Endothelial cell of umbilical vein (primary cell): ENCODE results near the gene NOXA1. TPM values are rescaled to one million over a fixed set of nuclear protein-coding genes. Genes with fewer than 3 reads are reported as not detected.
A peak's percentile ranks its signal among the peaks of the same experiment; 100 is the strongest.

Experiments
- BruUV-seq: library from RNA; stranded (reverse); fragments of 400-500 nt; replicated peaks from 2 replicates; lab custom pipeline; 2021; lab: Mats Ljungman, UMichigan
- CTCF ChIA-PET: fragments of 300-600, 350-600 bp; sonication (Branson Sonifier 250); formaldehyde crosslinking; loops from one replicate; lab custom pipeline; 2021; ENCODE audit warnings: antibody characterized with exemption, inconsistent platforms; lab: Charles Lee
- POLR2A ChIA-PET: fragments of 300-600, 350-600 bp; sonication (Branson Sonifier 250); formaldehyde crosslinking; loops from one replicate; lab custom pipeline; 2021; ENCODE audit warnings: antibody characterized with exemption, inconsistent platforms; lab: Charles Lee
- DNase-seq: peaks from one replicate; pipeline ENCODE4 v3.0.0-alpha.2; 2011; ENCODE audit warnings: low read depth, low spot score
- FAIRE-seq: peaks from 2 replicates; lab custom pipeline; 2011; peaks lifted over from hg19 to GRCh38; lab: Jason Lieb, UNC
- H2AFZ ChIP-seq: 2 replicates; pipeline ENCODE4 v1.6.0; 2012; ENCODE audit warnings: low read depth, low read length, control low read depth, inconsistent platforms
- H3K27ac ChIP-seq: 2 replicates; pipeline ENCODE4 v1.5.1; 2011; ENCODE audit warnings: low read depth, mild to moderate bottlenecking, control low read depth, low read length, moderate library complexity; ENCODE audit not compliant: insufficient read depth
- H3K27me3 ChIP-seq, 2 experiments: 2 replicates each; pipeline versions ENCODE4 v1.6.0 to v1.6.1; 2011; ENCODE audit warnings: low read length in 2 of 2, mixed read lengths in 1 of 2; ENCODE audit not compliant: control insufficient read depth in 2 of 2, insufficient read depth in 2 of 2
- H3K36me3 ChIP-seq, 2 experiments: 2 replicates in 1 of 2; 3 replicates in 1 of 2; pipeline ENCODE4 v1.5.1; 2011; ENCODE audit warnings: low read length in 2 of 2, mild to moderate bottlenecking in 1 of 2, moderate library complexity in 1 of 2; ENCODE audit not compliant: control insufficient read depth in 2 of 2, insufficient read depth in 2 of 2; ENCODE audit errors: extremely low read depth in 1 of 2
- H3K4me1 ChIP-seq: 3 replicates; pipeline ENCODE4 v1.5.1; 2011; ENCODE audit warnings: mild to moderate bottlenecking, low read length; ENCODE audit not compliant: control insufficient read depth, insufficient read depth; ENCODE audit errors: extremely low read depth
- H3K4me2 ChIP-seq: 2 replicates; pipeline ENCODE4 v1.6.1; 2011; ENCODE audit warnings: low read length, control low read depth, mixed read lengths; ENCODE audit not compliant: insufficient read depth
- H3K4me3 ChIP-seq, 3 experiments: fragments of 200-600 bp in 1 of 3; sonication (generic), shearing (Covaris generic) in 1 of 3; replicated peaks in 1 of 3; 2 replicates each; pipeline ENCODE4 v1.5.1; 2011 to 2016; ENCODE audit warnings: control low read depth in 3 of 3, low read length in 3 of 3, mild to moderate bottlenecking in 2 of 3, inconsistent platforms in 1 of 3, low read depth in 1 of 3, moderate library complexity in 1 of 3; ENCODE audit not compliant: insufficient read depth in 1 of 3
- H3K79me2 ChIP-seq: 2 replicates; pipeline ENCODE4 v1.6.0; 2012; ENCODE audit warnings: low read length, inconsistent platforms; ENCODE audit not compliant: control insufficient read depth, insufficient read depth
- H3K9ac ChIP-seq: replicated peaks from 2 replicates; pipeline ENCODE3; 2011; ENCODE audit warnings: low read length, control low read depth; ENCODE audit not compliant: insufficient read depth; ENCODE audit errors: extremely low read depth
- H3K9me1 ChIP-seq: replicated peaks from 3 replicates; pipeline ENCODE4 v1.6.0; 2011; ENCODE audit warnings: mild to moderate bottlenecking, low read length; ENCODE audit not compliant: control insufficient read depth, insufficient read depth; ENCODE audit errors: extremely low read depth
- H3K9me3 ChIP-seq: replicated peaks from 2 replicates; pipeline ENCODE4 v1.5.1; 2012; ENCODE audit warnings: low read length, inconsistent platforms; ENCODE audit not compliant: control insufficient read depth, insufficient read depth
- H4K20me1 ChIP-seq: replicated peaks from 2 replicates; pipeline ENCODE3; 2011; ENCODE audit warnings: mild to moderate bottlenecking, low read length; ENCODE audit not compliant: control insufficient read depth, insufficient read depth; ENCODE audit errors: extremely low read depth
- EZH2 ChIP-seq: IDR thresholded peaks from 2 replicates; pipeline ENCODE4 v1.6.1; 2012; ENCODE audit warnings: borderline replicate concordance, low read depth, mild to moderate bottlenecking, moderate library complexity, low read length, inconsistent platforms; ENCODE audit not compliant: severe bottlenecking
- FOS ChIP-seq: IDR thresholded peaks from 2 replicates; pipeline ENCODE4 v1.6.1; 2011; ENCODE audit warnings: mild to moderate bottlenecking, low read length, moderate library complexity, borderline replicate concordance; ENCODE audit not compliant: insufficient read depth
- GATA2 ChIP-seq: IDR thresholded peaks from 2 replicates; pipeline ENCODE4 v1.7.0; 2011; ENCODE audit warnings: low read depth, mild to moderate bottlenecking, moderate library complexity, mixed read lengths, low read length; ENCODE audit not compliant: insufficient read length, insufficient read depth
- JUN ChIP-seq: IDR thresholded peaks from 2 replicates; pipeline ENCODE4 v1.6.1; 2011; ENCODE audit warnings: borderline replicate concordance, low read depth; ENCODE audit not compliant: insufficient read length, insufficient read depth
- MAX ChIP-seq: IDR thresholded peaks from 2 replicates; pipeline ENCODE4 v1.6.1; 2011; ENCODE audit not compliant: insufficient read depth, insufficient read length
- MYC ChIP-seq: IDR thresholded peaks from one replicate; pipeline ENCODE4 v1.6.1; 2011; ENCODE audit warnings: mild to moderate bottlenecking, low read depth, low read length
- POLR2A ChIP-seq: IDR thresholded peaks from 2 replicates; pipeline ENCODE4 v1.6.1; 2012; ENCODE audit warnings: low read depth, mild to moderate bottlenecking, control low read depth, low read length
- POLR2AphosphoS5 ChIP-seq: IDR thresholded peaks from 2 replicates; pipeline ENCODE4 v1.6.1; 2012; ENCODE audit warnings: low read depth, mild to moderate bottlenecking, control low read depth, low read length, moderate library complexity; ENCODE audit not compliant: insufficient read depth
- dilution Hi-C: fragments of 300-500 bp; cut with MboI; formaldehyde crosslinking; loops from one replicate; pipeline ENCODE4 v1.15.0; 2019; ENCODE audit warnings: low sequenced_read_pairs; ENCODE audit not compliant: extremely low pct_ligation_motif_present
- intact Hi-C: fragments of 100-400 bp; cut with micrococcal nuclease; formaldehyde crosslinking; loops from one replicate; pipeline ENCODE4 v1.10.0; 2022
- polyA plus RNA-seq, 4 experiments: library from polyadenylated mRNA; depleted of rRNA in 3 of 4; stranded (reverse) in 3 of 4; unstranded in 1 of 4; fragments of >200 nt; gene quantifications; 2 replicates each; pipeline versions ENCODE4 v1.2.1 to v1.2.3, GENCODE V29; 2011 to 2012; ENCODE audit warnings: missing spikeins in 1 of 4
- total RNA-seq: library from RNA; stranded (reverse); gene quantifications from 2 replicates; pipeline ENCODE4 v1.2.3, GENCODE V29; 2021
- TF ChIP-seq, protein P1 (sequence below), 2 donors: IDR thresholded peaks; 1 replicate in 1 of 2; 2 replicates in 1 of 2; pipeline ENCODE4 v1.5.1; 2011; ENCODE audit warnings: low read length in 2 of 2, mild to moderate bottlenecking in 2 of 2, moderate library complexity in 2 of 2, control low read depth in 1 of 2, inconsistent platforms in 1 of 2, low read depth in 1 of 2; ENCODE audit not compliant: insufficient read depth in 1 of 2; ENCODE audit errors: extremely low read depth in 1 of 2

The NOXA1 gene
- total and polyA plus RNA-seq, 2 donors (not counting 3 experiments of a cell fraction or from before 2014, with no cell fraction given): 0.40 to 0.91 TPM

- Histone ChIP-seq H3K4me3 (peak overlapping the region in 1 of 3 experiments; percentile 17), H2AFZ (no peak overlapping the region), H3K79me2 (no peaks in the 10 kb centered on the region), H3K36me3 (no peaks in the 10 kb centered on the region), H3K4me2 (no peak overlapping the region), H3K9me3 (no peaks in the 10 kb centered on the region), H3K27me3 (no peaks in the 10 kb centered on the region), H3K4me1 (peaks cover 18% of the 10 kb centered on the region), H3K27ac (no peak overlapping the region), H3K9me1 (no peaks in the 10 kb centered on the region), H3K9ac (no peak overlapping the region), H4K20me1 (no peaks in the 10 kb centered on the region)
- CTCF ChIA-PET: interaction anchor here (0.6 to 1.8 kb wide), 6 partner anchors 87 to 119 kb away, joined by 3 to 5 read pairs (median 3); no protein-coding TSS in a partner anchor
- intact Hi-C loops (loop anchor here (2.0 kb wide), 1 partner anchor 51 kb away; no protein-coding TSS in a partner anchor), dilution Hi-C loops (no loop called here)
- no peak for DNase-seq
- no TSS peak for BruUV-seq
- TF ChIP-seq JUN (no peak), GATA2 (no peak), FOS (no peak), EZH2 (no peak), MAX (no peak), POLR2AphosphoS5 (no peak), POLR2A (no peak), MYC (no peak)
- TF ChIP-seq, protein P1, sequence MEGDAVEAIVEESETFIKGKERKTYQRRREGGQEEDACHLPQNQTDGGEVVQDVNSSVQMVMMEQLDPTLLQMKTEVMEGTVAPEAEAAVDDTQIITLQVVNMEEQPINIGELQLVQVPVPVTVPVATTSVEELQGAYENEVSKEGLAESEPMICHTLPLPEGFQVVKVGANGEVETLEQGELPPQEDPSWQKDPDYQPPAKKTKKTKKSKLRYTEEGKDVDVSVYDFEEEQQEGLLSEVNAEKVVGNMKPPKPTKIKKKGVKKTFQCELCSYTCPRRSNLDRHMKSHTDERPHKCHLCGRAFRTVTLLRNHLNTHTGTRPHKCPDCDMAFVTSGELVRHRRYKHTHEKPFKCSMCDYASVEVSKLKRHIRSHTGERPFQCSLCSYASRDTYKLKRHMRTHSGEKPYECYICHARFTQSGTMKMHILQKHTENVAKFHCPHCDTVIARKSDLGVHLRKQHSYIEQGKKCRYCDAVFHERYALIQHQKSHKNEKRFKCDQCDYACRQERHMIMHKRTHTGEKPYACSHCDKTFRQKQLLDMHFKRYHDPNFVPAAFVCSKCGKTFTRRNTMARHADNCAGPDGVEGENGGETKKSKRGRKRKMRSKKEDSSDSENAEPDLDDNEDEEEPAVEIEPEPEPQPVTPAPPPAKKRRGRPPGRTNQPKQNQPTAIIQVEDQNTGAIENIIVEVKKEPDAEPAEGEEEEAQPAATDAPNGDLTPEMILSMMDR (IDR thresholded peaks at IDR 0.05; ENCODE audit: extremely low read depth in 1 of 2, insufficient read depth in 1 of 2, low read depth in 1 of 2, low read length in 2 of 2): no peak
- peak; percentile 72 for FAIRE-seq
- POLR2A ChIA-PET: no interaction called here
Measured at GRCh38 chr9:137406085-137406760, 17.0 kb upstream of the NOXA1 start.
